ENCODE measurements around the gene ZNF710. TPM values are rescaled to one million over a fixed set of nuclear protein-coding genes. Genes with fewer than 3 reads are reported as not detected.
A peak's percentile ranks its signal among the peaks of the same experiment; 100 is the strongest.

ZNF710 gene
- total and polyA plus RNA-seq, 2 donors (not counting 3 experiments of a cell fraction or from before 2014, with no cell fraction given): 8.9 to 32.4 TPM

GRCh38 chr15:89967881-89968280 lies 33.2 kb upstream of the ZNF710 start:
- ChIA-PET POLR2A (no interaction called here), CTCF (no interaction called here)
- BruUV-seq (replicated peaks): no TSS peak
- H3K36me3 ChIP-seq (ENCODE audit: control insufficient read depth in 2 of 2, extremely low read depth in 1 of 2, insufficient read depth in 2 of 2, low read length in 2 of 2): no peaks in the 10 kb centered on the region
- FAIRE-seq (no peak), DNase-seq (ENCODE audit: low read depth, low spot score) (no peak)
- no peak overlapping the region for H3K4me2 ChIP-seq (ENCODE audit: insufficient read depth, low read length)
- no peaks in the 10 kb centered on the region for H3K4me1 ChIP-seq (ENCODE audit: control insufficient read depth, extremely low read depth, insufficient read depth, low read length)
- H3K9ac ChIP-seq (replicated peaks; ENCODE audit: extremely low read depth, insufficient read depth, low read length): no peak overlapping the region
- no peaks in the 10 kb centered on the region for H3K9me3 ChIP-seq (replicated peaks; ENCODE audit: control insufficient read depth, insufficient read depth, low read length)
- H4K20me1 ChIP-seq (replicated peaks; ENCODE audit: control insufficient read depth, extremely low read depth, insufficient read depth, low read length): no peaks in the 10 kb centered on the region
- TF ChIP-seq GATA2 (IDR thresholded peaks at IDR 0.05; ENCODE audit: insufficient read depth, insufficient read length, low read depth, low read length): no peak
- H2AFZ ChIP-seq (ENCODE audit: low read depth, low read length): no peak overlapping the region
- no peaks in the 10 kb centered on the region for H3K27me3 ChIP-seq (ENCODE audit: control insufficient read depth in 2 of 2, insufficient read depth in 2 of 2, low read length in 2 of 2)
- no peak overlapping the region for H3K27ac ChIP-seq (ENCODE audit: insufficient read depth, low read depth, low read length)
- no peak overlapping the region for H3K4me3 ChIP-seq (replicated peaks in 1 of 3; ENCODE audit: insufficient read depth in 1 of 3, low read depth in 1 of 3, low read length in 3 of 3)
- intact Hi-C loops (cut with micrococcal nuclease): no loop called here
- no peaks in the 10 kb centered on the region for H3K9me1 ChIP-seq (replicated peaks; ENCODE audit: control insufficient read depth, extremely low read depth, insufficient read depth, low read length)
- H3K79me2 ChIP-seq (ENCODE audit: control insufficient read depth, insufficient read depth, low read length): no peaks in the 10 kb centered on the region
- dilution Hi-C loops (cut with MboI; ENCODE audit: extremely low pct_ligation_motif_present, low sequenced_read_pairs): no loop called here

GRCh38 chr15:89971592-89971997 lies 29.5 kb upstream of the ZNF710 start:
- CTCF ChIA-PET: interaction anchor here (0.6 to 2.4 kb wide), 15 partner anchors 9 to 248 kb away, joined by 3 to 17 read pairs (median 4); partner anchors contain the start of gene ARPIN
- dilution Hi-C loops (cut with MboI; ENCODE audit: extremely low pct_ligation_motif_present, low sequenced_read_pairs): no loop called here
- peak; percentile 62 for FAIRE-seq
- H3K27me3 ChIP-seq (ENCODE audit: control insufficient read depth in 2 of 2, insufficient read depth in 2 of 2, low read length in 2 of 2): peaks cover 0 to 4% of the 10 kb centered on the region in 2 experiments
- no peak overlapping the region for H3K4me3 ChIP-seq (replicated peaks in 1 of 3; ENCODE audit: insufficient read depth in 1 of 3, low read depth in 1 of 3, low read length in 3 of 3)
- no peaks in the 10 kb centered on the region for H3K79me2 ChIP-seq (ENCODE audit: control insufficient read depth, insufficient read depth, low read length)
- TF ChIP-seq POLR2AphosphoS5 (IDR thresholded peaks at IDR 0.05; ENCODE audit: insufficient read depth, low read depth, low read length) (no peak), CTCF (IDR thresholded peaks at IDR 0.05; ENCODE audit: extremely low read depth in 1 of 2, insufficient read depth in 1 of 2, low read depth in 1 of 2, low read length in 2 of 2) (peak; percentile 40 to 64)
- H3K36me3 ChIP-seq (ENCODE audit: control insufficient read depth in 2 of 2, extremely low read depth in 1 of 2, insufficient read depth in 2 of 2, low read length in 2 of 2): no peaks in the 10 kb centered on the region
- POLR2A ChIA-PET: no interaction called here
- H3K4me1 ChIP-seq (ENCODE audit: control insufficient read depth, extremely low read depth, insufficient read depth, low read length): no peaks in the 10 kb centered on the region
- H2AFZ ChIP-seq (ENCODE audit: low read depth, low read length): no peak overlapping the region
- H3K9me1 ChIP-seq (replicated peaks; ENCODE audit: control insufficient read depth, extremely low read depth, insufficient read depth, low read length): no peaks in the 10 kb centered on the region
- H4K20me1 ChIP-seq (replicated peaks; ENCODE audit: control insufficient read depth, extremely low read depth, insufficient read depth, low read length): no peaks in the 10 kb centered on the region
- no peak overlapping the region for H3K27ac ChIP-seq (ENCODE audit: insufficient read depth, low read depth, low read length)
- DNase-seq (ENCODE audit: low read depth, low spot score): peak; percentile 29
- intact Hi-C loops (cut with micrococcal nuclease): loop anchor here (1.0 to 5.0 kb wide), 3 partner anchors 77 to 219 kb away; partner anchors contain the start of gene MESP1
- no peak overlapping the region for H3K9ac ChIP-seq (replicated peaks; ENCODE audit: extremely low read depth, insufficient read depth, low read length)
- H3K9me3 ChIP-seq (replicated peaks; ENCODE audit: control insufficient read depth, insufficient read depth, low read length): no peaks in the 10 kb centered on the region
- no peak overlapping the region for H3K4me2 ChIP-seq (ENCODE audit: insufficient read depth, low read length)
- BruUV-seq (replicated peaks): no TSS peak
